Large intestine (tissue), 3 donors: Measurements from ENCODE around the gene DUSP15. TPM values are rescaled to one million over a fixed set of nuclear protein-coding genes. Genes with fewer than 3 reads are reported as not detected.

Experiments used
- DNase-seq, 2 donors: peaks; one replicate each; pipeline versions ENCODE4 v3.0.0 to v3.0.0-alpha.2; 2013
- H3K27ac ChIP-seq: one replicate; pipeline ENCODE4 v1.5.1; 2013; ENCODE audit warnings: low read length
- H3K27me3 ChIP-seq: 2 replicates; pipeline ENCODE4 v1.6.1; 2013; ENCODE audit warnings: low read length; ENCODE audit not compliant: control insufficient read depth, insufficient read depth
- H3K36me3 ChIP-seq: 2 replicates; pipeline ENCODE4 v1.6.1; 2013; ENCODE audit warnings: low read length; ENCODE audit not compliant: control insufficient read depth, insufficient read depth
- H3K4me1 ChIP-seq: one replicate; pipeline ENCODE4 v1.6.1; 2013; ENCODE audit warnings: low read length; ENCODE audit not compliant: control insufficient read depth, insufficient read depth
- H3K4me3 ChIP-seq: one replicate; pipeline ENCODE4 v1.5.1; 2013; ENCODE audit warnings: low read length
- H3K9me3 ChIP-seq: one replicate; pipeline ENCODE4 v1.6.1; 2013; ENCODE audit warnings: mild to moderate bottlenecking, low read depth, low read length, moderate library complexity; ENCODE audit not compliant: control insufficient read depth
- WGBS: methylation state at CpG from one replicate; pipeline ENCODE4 v1.1.5; 2013; ENCODE audit warnings: low lambda C conversion rate; ENCODE audit not compliant: insufficient coverage; 5-methylcytosine and 5-hydroxymethylcytosine counted together
- polyA plus RNA-seq: library from polyadenylated mRNA; unstranded; fragments of 120-200 nt; gene quantifications from one replicate; pipeline ENCODE4 v1.2.1, GENCODE V29; 2013

DUSP15 gene
- polyA plus RNA-seq, 1 donor: 11.2 TPM

GRCh38 chr20:31913431-31914157 lies 43.3 kb upstream of the DUSP15 start:
- Histone ChIP-seq H3K36me3 (no peaks in the 10 kb centered on the region), H3K27ac (no peak overlapping the region), H3K27me3 (no peaks in the 10 kb centered on the region), H3K9me3 (no peaks in the 10 kb centered on the region), H3K4me3 (no peak overlapping the region), H3K4me1 (peaks cover 8% of the 10 kb centered on the region)
- WGBS: no CpG with 5 or more reads among the region's 15 CpGs
- no peak for DNase-seq

- no peak overlapping the region for H3K27ac ChIP-seq
- DNase-seq: no peak
- no peak overlapping the region for H3K4me3 ChIP-seq
- no peaks in the 10 kb centered on the region for H3K9me3 ChIP-seq
- 74% methylated on average over 3 of the region's 4 CpGs for WGBS
- H3K4me1 ChIP-seq: no peaks in the 10 kb centered on the region
- no peaks in the 10 kb centered on the region for H3K27me3 ChIP-seq
- H3K36me3 ChIP-seq: no peaks in the 10 kb centered on the region
Measured at GRCh38 chr20:31910071-31910803, 39.9 kb upstream of the DUSP15 start.

- no peaks in the 10 kb centered on the region for H3K4me1 ChIP-seq
- no peaks in the 10 kb centered on the region for H3K9me3 ChIP-seq
- no peaks in the 10 kb centered on the region for H3K36me3 ChIP-seq
- H3K4me3 ChIP-seq: no peak overlapping the region
- DNase-seq: no peak
- WGBS: no CpG with 5 or more reads among the region's 17 CpGs
- no peaks in the 10 kb centered on the region for H3K27me3 ChIP-seq
- H3K27ac ChIP-seq: no peak overlapping the region
Measured at GRCh38 chr20:31909253-31910070, 39.1 kb upstream of the DUSP15 start.

GRCh38 chr20:31908424-31908823 lies 38.1 kb upstream of the DUSP15 start:
- Histone ChIP-seq H3K9me3 (no peaks in the 10 kb centered on the region), H3K4me1 (no peaks in the 10 kb centered on the region), H3K36me3 (no peaks in the 10 kb centered on the region), H3K4me3 (no peak overlapping the region), H3K27ac (no peak overlapping the region), H3K27me3 (no peaks in the 10 kb centered on the region)
- no peak for DNase-seq
- no CpG with 5 or more reads among the region's 11 CpGs for WGBS

GRCh38 chr20:31908016-31908415 lies 37.7 kb upstream of the DUSP15 start:
- Histone ChIP-seq H3K27me3 (no peaks in the 10 kb centered on the region), H3K9me3 (no peaks in the 10 kb centered on the region), H3K27ac (no peak overlapping the region), H3K36me3 (no peaks in the 10 kb centered on the region), H3K4me1 (no peaks in the 10 kb centered on the region), H3K4me3 (no peak overlapping the region)
- no CpG with 5 or more reads among the region's 5 CpGs for WGBS
- no peak for DNase-seq

GRCh38 chr20:31907046-31907445 lies 36.7 kb upstream of the DUSP15 start:
- no peaks in the 10 kb centered on the region for H3K9me3 ChIP-seq
- H3K27me3 ChIP-seq: no peaks in the 10 kb centered on the region
- no peak overlapping the region for H3K4me3 ChIP-seq
- no peak overlapping the region for H3K27ac ChIP-seq
- DNase-seq: no peak
- H3K36me3 ChIP-seq: no peaks in the 10 kb centered on the region
- no peaks in the 10 kb centered on the region for H3K4me1 ChIP-seq
- WGBS: 100% methylated on average over 1 of the region's 5 CpGs

- no peaks in the 10 kb centered on the region for H3K9me3 ChIP-seq
- H3K36me3 ChIP-seq: no peaks in the 10 kb centered on the region
- no peaks in the 10 kb centered on the region for H3K27me3 ChIP-seq
- no peak overlapping the region for H3K4me3 ChIP-seq
- no peak overlapping the region for H3K27ac ChIP-seq
- H3K4me1 ChIP-seq: no peaks in the 10 kb centered on the region
- DNase-seq: no peak
- WGBS: no CpG with 5 or more reads among the region's 5 CpGs
Measured at GRCh38 chr20:31906001-31906400, 35.7 kb upstream of the DUSP15 start.

GRCh38 chr20:31903627-31904386 lies 33.5 kb upstream of the DUSP15 start:
- no CpG with 5 or more reads among the region's 1 CpG for WGBS
- H3K4me1 ChIP-seq: no peaks in the 10 kb centered on the region
- no peak overlapping the region for H3K27ac ChIP-seq
- H3K27me3 ChIP-seq: no peaks in the 10 kb centered on the region
- H3K4me3 ChIP-seq: no peak overlapping the region
- no peak for DNase-seq
- no peaks in the 10 kb centered on the region for H3K9me3 ChIP-seq
- H3K36me3 ChIP-seq: no peaks in the 10 kb centered on the region

- H3K36me3 ChIP-seq: no peaks in the 10 kb centered on the region
- DNase-seq: no peak
- H3K9me3 ChIP-seq: no peaks in the 10 kb centered on the region
- no peaks in the 10 kb centered on the region for H3K27me3 ChIP-seq
- no peak overlapping the region for H3K27ac ChIP-seq
- no peaks in the 10 kb centered on the region for H3K4me1 ChIP-seq
- H3K4me3 ChIP-seq: no peak overlapping the region
- 100% methylated on average over 1 of the region's 6 CpGs for WGBS
Measured at GRCh38 chr20:31901615-31902014, 31.3 kb upstream of the DUSP15 start.

GRCh38 chr20:31897541-31897940 lies 27.2 kb upstream of the DUSP15 start:
- no peaks in the 10 kb centered on the region for H3K4me1 ChIP-seq
- H3K27me3 ChIP-seq: no peaks in the 10 kb centered on the region
- no peak for DNase-seq
- no CpG with 5 or more reads among the region's 9 CpGs for WGBS
- H3K36me3 ChIP-seq: no peaks in the 10 kb centered on the region
- no peak overlapping the region for H3K4me3 ChIP-seq
- no peaks in the 10 kb centered on the region for H3K9me3 ChIP-seq
- H3K27ac ChIP-seq: no peak overlapping the region
